RPMI8226 (cell line): ENCODE measurements around the gene ATP8B3.

Source experiments
- DNase-seq: peaks from one replicate; pipeline ENCODE4 v3.0.0-alpha.2; 2015

Gene ATP8B3

DNA sequence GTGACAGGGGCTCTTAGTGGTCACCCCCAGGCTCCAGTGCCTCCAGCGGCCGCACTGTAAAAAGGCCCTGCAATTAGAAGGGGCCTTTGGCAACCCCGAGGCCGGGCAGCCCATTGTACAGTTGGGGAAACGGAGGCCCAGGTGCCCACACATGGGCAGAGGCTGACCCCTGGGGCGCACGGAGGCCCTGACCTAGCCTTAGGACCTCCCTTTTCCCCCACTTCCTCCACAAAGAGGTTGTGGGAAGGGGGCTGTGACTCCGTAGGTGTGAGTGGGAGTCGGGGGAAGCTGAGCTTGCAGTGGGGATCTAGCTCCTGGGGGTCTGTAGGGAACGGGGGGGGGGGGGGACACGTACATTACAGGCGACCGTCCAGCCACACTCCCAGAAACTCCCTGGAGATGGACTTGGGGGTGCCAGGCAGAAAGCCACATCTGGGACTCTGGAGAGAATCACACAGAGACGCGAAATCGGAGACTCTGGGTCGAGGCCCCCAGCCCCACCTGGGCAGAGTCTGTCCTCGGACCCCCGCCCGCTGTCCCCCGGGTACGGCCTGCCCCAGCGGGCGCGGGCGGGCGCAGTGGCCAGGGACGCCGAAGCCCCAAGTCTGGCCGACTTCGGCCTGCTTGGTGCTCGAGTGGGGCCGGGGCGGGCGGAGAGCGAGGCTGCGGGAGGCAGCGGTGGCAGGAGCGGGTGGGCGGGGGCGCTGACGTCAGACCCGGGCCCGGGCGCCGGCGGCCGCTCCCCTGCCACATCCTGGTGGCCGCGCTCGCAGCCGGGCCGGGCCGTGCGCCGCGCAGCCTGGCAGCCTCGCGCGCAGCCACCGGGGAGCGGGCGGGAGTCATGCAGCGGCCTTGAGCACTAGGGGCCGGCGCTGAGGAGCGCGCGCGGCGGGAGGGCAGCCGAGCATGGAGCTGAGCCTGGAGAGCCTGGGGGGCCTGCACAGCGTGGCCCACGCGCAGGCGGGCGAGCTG lies 59.0 kb downstream of the ATP8B3 start, which contains the start of gene ONECUT3:
ONECUT3 (plus strand) TSS at position 750 of the 972 bp plus-strand sequence; CDS start at position 907, 157 bp downstream.
- no peak for DNase-seq

DNA sequence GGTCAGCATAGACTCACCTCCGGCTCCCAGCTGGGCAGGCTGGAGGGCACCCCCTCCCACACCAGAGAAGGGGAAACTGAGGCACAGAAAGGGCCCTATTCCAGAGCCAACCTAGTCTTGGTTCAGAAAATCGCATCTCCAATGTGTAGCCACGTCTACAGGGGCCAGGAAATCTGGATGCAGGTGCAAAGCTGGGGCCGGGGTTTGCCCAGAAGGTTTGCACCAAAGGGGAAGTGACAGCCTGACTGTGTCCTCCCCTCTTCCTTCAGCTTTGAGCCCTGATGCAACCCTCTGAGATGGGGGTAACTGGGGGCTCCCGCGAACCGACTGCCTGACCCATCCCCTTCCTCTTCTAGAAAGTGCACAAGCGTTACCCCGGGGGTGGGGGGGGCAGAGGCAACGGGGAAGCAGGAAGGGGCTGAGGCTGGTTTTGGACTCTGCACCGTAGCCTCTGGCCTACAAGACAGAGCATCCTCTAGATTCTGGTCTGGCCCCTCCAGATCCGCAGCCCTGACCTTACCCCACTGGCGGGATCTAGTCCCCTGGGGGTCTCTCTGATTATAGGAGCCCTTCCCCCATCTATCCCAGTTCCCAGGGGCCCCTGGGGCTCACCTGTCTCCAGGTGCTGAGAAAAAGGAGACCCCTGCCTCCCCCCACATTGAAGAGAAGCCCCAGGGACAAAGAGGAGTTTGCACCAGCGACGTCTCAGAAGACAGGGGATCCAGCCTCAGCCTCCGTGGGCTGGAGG lies 59.9 kb downstream of the ATP8B3 start:
- DNase-seq: no peak

DNA sequence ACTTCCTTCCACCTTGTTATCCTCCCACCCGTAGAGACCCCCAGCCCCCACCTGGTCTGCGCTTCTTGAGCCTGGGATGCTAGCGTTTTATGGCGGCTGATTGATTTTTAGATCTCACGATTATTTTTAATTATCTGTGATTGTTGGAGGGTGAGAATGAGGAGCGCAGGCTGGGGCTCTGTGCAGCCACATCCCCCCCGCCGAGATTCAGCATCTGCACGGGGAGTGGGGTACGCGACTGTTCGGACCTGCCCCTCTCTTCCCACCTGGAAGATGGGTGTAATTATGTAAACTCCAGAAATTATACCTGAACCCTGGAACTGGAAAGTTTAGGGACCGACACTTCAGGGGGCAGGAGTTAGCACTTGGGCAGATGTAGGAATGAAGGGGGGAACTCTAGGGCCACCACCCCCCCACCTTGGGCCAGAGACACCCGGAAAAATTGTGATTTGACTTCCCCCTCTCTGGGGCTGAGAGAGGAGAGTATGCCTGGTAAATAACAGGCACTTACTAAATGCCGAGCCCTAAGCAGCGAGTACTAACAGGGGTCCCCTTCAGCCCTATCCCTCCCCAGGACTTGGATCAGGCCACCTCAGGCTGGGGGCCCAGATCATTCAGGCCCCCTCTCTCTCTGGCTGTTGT lies 60.6 kb downstream of the ATP8B3 start:
- DNase-seq: no peak

DNA sequence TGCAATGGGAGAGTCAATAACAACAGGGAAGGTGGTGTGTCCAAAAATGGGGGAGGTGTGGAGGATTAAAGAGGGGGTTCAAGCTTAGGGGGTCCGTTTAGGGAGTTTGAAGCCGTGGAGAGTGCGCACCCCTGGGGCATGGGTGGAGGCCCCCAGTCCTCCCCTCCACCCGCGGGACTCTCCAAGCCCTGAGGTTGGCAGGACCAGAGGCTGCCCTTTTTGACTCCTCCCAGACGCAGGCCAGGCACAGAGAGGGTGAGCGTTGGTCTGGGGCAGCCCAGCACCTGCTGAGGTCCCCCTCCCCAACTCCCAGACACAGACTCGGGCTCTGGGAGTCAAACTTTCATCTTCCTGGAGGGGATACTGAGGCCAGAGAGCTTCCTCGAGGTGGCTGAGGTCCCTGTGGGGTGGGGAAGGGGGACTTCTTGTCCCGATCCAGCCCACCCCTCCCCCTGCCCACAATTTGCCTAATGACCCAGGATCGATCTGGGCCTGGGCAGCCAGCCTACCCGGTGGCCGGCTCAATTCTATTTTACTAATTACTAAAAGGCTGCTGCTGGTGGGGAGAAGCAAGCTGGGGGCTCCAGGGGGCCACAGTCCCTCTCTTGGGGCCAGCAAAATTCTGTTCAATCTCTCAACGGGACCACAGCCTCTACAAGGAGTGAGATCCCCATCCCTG lies 61.6 kb downstream of the ATP8B3 start:
- no peak for DNase-seq

DNA sequence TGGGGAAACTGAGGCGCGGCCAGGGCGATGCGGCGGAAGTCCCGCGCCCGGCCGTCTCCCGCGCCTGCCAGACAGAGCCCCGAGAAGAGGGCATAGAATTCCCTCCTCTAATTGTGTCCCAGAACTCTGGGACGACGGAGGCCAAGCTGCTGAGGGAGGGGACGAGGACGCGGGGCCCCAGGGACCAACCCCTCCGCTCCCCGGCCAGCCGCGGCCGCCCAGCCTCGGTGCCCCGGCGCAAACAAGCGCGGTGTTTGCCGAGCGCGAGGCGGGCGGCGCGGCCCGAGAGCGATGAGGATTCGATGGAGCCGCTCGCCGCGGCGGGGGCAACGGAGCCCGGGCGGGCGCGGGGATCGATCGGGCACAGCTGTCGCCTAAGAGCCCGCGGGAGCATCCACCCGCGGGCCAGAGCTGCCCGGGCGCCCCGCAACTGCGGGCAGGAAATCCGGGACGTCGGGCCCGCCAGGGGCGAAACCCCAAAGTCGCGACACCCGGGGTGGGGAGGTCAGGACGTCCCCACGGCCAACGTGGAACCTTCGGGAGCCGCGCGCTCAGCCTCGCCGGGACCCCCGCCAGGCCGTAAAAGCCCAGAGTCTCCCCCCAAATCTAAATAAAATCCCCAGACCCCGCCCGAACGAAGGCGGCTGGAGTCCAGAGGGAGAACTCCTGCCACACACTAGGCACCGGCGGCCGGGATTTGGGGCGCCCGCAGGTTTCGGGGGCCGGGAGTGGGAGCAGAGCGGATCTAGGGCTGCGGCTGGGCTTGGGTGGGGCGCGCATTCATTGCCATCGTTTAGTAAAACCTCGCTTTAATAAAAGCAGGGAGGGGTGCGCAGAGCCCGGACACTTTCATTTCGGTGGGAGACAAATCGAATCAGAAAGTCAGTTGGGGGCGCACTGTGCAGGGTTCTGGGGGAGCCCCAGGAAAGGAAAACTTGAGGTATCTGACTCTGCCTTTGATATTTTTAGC lies 62.4 kb downstream of the ATP8B3 start:
- no peak for DNase-seq

- DNase-seq: no peak
These were observed 63.2 kb downstream of the ATP8B3 start for GRCh38 chr19:1748873-1749341.

- DNase-seq: peak; percentile 45
These were observed 63.8 kb downstream of the ATP8B3 start for GRCh38 chr19:1748115-1748872.

- DNase-seq: peak; percentile 32
These were observed 64.6 kb downstream of the ATP8B3 start for GRCh38 chr19:1747285-1748114.

DNA sequence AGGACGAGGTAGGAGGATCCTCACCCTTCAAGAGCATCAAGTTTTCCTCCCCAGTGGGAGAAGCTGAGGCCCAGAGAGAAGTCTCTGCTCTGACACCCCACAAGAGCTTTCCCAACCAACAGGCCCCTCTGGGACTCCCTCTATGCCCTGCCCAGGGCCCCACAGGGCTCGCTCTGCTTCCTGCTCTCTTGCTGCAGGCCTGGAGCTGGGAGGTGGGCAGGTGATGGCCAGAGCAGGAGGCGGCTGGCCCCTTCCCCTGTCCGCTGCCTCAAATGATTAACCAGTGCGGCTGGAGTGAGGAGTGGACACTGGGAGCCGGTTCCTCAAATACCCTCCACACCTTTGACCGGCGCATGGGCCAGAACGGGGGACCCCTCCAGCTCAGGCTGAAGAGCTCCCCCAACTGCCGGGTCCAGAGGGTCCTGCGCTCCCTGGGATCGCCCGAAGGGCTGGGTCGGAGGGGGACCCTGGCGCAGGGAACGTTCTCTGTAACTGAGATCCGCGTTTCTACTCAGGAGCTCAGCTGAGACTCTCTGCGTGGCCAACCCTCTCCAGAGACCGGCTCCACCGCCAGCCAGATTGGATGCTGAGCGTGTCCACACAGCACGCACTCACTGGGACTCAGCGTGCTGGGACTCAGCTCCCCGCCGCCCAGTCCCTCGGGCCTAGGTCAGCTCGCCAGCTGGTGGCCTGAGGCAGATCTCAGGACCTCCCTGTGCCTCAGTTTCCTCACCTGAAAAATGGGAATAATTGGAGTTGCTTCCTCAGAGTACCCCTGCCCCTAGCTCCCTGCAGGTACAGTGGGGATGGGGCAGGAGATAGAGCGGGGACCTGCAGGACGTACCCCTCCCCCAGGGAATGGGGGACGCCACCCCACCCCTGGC lies 65.4 kb downstream of the ATP8B3 start:
- peak; percentile 24 for DNase-seq

GRCh38 chr19:1745589-1746031 lies 66.5 kb downstream of the ATP8B3 start:
- no peak for DNase-seq

DNA sequence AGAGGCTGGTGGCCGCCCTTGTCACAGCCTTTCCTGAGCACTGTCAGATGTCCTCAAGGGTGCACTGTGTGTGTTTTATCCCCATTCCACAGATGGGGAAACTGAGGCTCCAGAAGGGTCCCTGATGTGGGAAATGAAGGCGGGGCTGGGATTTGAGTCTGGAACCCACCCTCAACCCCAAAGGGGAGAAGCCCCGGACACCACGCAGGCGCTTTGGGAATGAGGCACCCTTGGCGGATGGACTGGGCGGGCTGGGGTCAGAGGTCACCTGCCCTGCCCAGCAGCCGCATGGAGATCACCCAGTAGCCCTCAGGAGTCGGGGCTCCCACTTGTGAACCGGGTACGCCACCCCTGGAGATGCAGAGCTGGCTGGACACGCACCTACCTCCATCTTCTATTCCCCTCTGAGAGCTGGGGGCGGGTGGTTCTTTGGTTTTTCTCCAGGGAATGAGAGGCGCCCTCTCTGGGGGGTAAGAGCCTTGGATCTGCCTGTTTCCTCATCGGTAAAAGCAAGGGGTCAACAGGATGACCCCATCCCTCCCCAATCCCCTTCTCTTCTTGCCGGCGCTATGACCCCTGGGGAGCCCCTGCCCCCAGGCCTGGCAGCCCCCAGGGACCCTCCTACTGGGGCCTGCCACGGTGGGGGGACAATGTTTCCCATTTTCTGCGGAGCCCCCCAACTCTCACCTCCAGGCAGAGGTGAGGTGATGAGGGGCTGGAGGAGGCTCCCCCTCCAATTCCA lies 67.1 kb downstream of the ATP8B3 start:
- DNase-seq: no peak

- DNase-seq: no peak
These were observed 67.9 kb downstream of the ATP8B3 start for GRCh38 chr19:1744133-1744665.

DNA sequence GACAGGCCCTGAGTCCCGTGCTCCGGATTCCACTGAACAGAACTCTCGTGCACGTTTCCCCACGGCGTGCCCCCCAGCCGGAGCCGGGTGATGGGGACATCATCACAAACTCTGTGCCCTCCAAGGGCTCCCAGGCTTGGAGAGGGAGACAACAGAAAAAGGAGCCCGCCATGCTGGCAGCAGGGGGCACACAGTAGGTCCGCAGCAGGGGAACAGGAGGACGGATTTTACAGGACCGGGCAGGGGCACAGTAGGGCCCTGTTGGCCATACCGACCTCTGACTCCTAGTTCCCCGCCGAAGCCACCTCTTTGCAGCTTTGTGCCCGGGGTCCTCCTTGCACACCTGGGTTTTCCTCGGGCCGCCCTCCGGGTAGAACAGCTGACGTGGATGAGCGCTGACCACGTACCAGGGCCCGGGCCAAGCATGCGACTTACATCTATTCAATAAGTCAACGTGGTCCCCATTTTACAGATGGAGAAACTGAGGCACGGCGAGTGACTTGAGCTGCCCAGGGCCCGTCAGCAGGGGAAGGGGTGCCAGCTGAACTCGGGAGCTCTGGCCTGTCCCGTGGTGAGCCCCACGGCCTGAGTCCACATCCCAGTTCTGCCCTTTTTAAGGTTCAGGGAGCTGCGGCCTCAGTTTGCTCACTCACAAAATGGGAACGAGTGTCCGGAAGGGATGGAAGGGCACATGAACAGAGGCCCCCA lies 68.9 kb downstream of the ATP8B3 start:
- no peak for DNase-seq

DNA sequence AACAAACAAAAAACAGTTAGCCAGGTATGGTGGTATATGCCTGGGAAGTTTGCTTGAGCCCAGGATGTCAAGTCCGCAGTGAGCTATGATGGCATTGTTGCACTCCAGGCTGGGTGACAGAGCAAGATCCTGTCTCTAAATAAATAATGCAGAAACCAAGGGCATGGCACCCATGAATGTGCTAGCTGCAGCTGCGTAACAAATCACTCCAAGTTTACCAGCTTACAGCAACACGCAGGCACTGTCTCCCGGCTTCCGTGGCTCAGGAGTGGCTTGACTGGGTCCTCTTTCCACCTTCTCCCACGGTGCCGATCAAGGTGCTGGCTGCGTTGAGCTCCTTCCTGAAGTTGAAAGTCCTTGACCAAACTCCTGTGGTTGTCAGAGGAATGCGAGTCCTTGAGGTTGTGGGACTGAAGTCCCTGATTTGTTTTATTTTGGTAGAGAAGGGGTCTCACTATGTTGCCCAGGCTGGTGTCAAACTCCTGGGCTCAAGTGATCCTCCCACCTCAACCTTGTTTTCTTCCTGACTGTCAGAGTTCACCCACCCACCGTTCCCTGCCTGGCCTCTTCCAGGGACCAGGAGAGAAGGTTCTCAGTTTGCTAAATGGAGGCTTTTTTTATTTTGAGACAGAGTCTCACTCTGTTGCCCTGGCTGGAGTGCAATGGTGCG lies 72.0 kb downstream of the ATP8B3 start:
- DNase-seq: no peak

- DNase-seq: no peak
These were observed 75.1 kb downstream of the ATP8B3 start for GRCh38 chr19:1736927-1737326.

DNA sequence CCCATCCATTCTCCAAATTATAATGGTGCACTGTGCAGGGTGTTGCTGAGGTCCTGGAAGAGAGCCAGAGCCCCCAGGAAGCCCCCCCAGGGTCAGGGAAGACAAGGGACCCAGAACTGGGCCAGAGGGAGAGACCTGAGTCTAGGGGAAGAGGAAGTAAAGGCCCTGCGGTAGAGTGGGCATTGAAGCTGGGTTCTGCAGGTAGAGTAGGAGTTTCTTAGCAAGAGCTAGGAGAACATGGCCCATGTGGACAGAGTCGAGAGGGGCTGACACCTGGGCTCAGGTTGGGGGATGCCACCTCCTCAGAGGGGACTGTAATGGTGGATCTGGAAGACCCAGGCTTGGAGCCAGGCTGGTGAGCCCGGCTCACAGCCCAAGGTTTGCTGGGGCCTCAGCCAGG lies 75.8 kb downstream of the ATP8B3 start:
- no peak for DNase-seq
